D721Med (cell line): ENCODE results near the gene TBC1D32.
"Not testable (repeated sequence)": the region's sequence is repeated elsewhere in the genome, so short reads cannot be mapped to it uniquely, and the experiment has no call there.

ENCODE experiments used
- DNase-seq: peaks from one replicate; pipeline ENCODE4 v3.0.0; 2011; ENCODE audit warnings: low spot score; ENCODE audit not compliant: insufficient read length
- FAIRE-seq: peaks from 2 replicates; lab custom pipeline; 2011; peaks lifted over from hg19 to GRCh38; lab: Jason Lieb, UNC
- CTCF ChIP-seq: IDR thresholded peaks from 2 replicates; pipeline ENCODE4 v1.5.1; 2012; ENCODE audit warnings: mild to moderate bottlenecking, control low read depth; ENCODE audit not compliant: insufficient read depth; ENCODE audit errors: missing control alignments

The TBC1D32 gene

GRCh38 chr6:121222656-121223055, 111.6 kb downstream of the TBC1D32 start:
- FAIRE-seq (no peak), DNase-seq (no peak)
- TF ChIP-seq CTCF, result peak; percentile 43

GRCh38 chr6:121216928-121217327, 117.4 kb downstream of the TBC1D32 start:
- DNase-seq (no peak), FAIRE-seq (no peak)

GRCh38 chr6:121213341-121213740, 120.9 kb downstream of the TBC1D32 start:
- not testable (repeated sequence) for DNase-seq, FAIRE-seq

More at GRCh38 chr6:121216928-121217327, 117.4 kb downstream of the TBC1D32 start:
- TF ChIP-seq CTCF, result no peak

- TF ChIP-seq CTCF, result no peak
- DNase-seq (no peak), FAIRE-seq (no peak)
Measured at GRCh38 chr6:121210943-121211342, 123.3 kb downstream of the TBC1D32 start.

GRCh38 chr6:121205569-121205968, 128.7 kb downstream of the TBC1D32 start:
- no peak for FAIRE-seq
- TF ChIP-seq CTCF, result no peak
- no peak for DNase-seq

- FAIRE-seq, result no peak
Measured at GRCh38 chr6:121201105-121201504, 133.2 kb downstream of the TBC1D32 start.

GRCh38 chr6:121196042-121196441, 138.2 kb downstream of the TBC1D32 start:
- FAIRE-seq, DNase-seq: not testable (repeated sequence)

More at GRCh38 chr6:121201105-121201504, 133.2 kb downstream of the TBC1D32 start:
- DNase-seq, result no peak
- TF ChIP-seq CTCF, result no peak

- FAIRE-seq (no peak), DNase-seq (no peak)
- no peak for TF ChIP-seq CTCF
Measured at GRCh38 chr6:121190122-121190521, 144.2 kb downstream of the TBC1D32 start.
